Measurements from ENCODE around the gene RASSF1. TPM values are rescaled to one million over a fixed set of nuclear protein-coding genes. Genes with fewer than 3 reads are reported as not detected.

Gene RASSF1
- total and polyA plus RNA-seq, 2 of the 13 experiments (the other 11 are each of a cell fraction or from before 2014, with no cell fraction given), result 10.2 to 27.5 TPM

GRCh38 chr3:50321336-50322114 is 19.1 kb downstream of the RASSF1 start (continued):
- peak; percentile 50; the same call in 1 of the 2 replicates for TF ChIP-seq KMT2B (CRISPR knock-in tag; IDR thresholded peaks at IDR 0.05)
- peak; percentile 81 for TF ChIP-seq CTCF (CRISPR knock-in tag; IDR thresholded peaks at IDR 0.05)
- TF ChIP-seq GFI1 (CRISPR knock-in tag; IDR thresholded peaks at IDR 0.05; ENCODE audit: borderline replicate concordance), result peak; percentile 79
- no peak for TF ChIP-seq ZFP37 (CRISPR knock-in tag; IDR thresholded peaks at IDR 0.05; ENCODE audit: borderline replicate concordance)
- TF ChIP-seq HOXA3 (CRISPR knock-in tag; IDR thresholded peaks at IDR 0.05), result peak; percentile 52
- TF ChIP-seq MAZ (IDR thresholded peaks at IDR 0.05; ENCODE audit: borderline replicate concordance, low read depth, low read length), result peak; percentile 86; the same call in 1 of the 2 replicates
- TF ChIP-seq MAZ (CRISPR knock-in tag; IDR thresholded peaks at IDR 0.05; ENCODE audit: low read depth), result peak; percentile 41; the same call in 1 of the 2 replicates
- TF ChIP-seq TCF12 (IDR thresholded peaks at IDR 0.05), result no peak
- 0 out of 2 replicates have a peak, but pooled peaks have one; percentile 28 for TF ChIP-seq TCF12 (CRISPR knock-in tag; IDR thresholded peaks at IDR 0.05)
- TF ChIP-seq BATF2 (CRISPR knock-in tag; IDR thresholded peaks at IDR 0.05), result no peak
- no peak for TF ChIP-seq AHDC1 (CRISPR knock-in tag; IDR thresholded peaks at IDR 0.05; ENCODE audit: borderline replicate concordance)
- 0 out of 2 replicates have a peak, but pooled peaks have one; percentile 18 for TF ChIP-seq HBP1 (CRISPR knock-in tag; IDR thresholded peaks at IDR 0.05; ENCODE audit: low read depth)
- TF ChIP-seq YY1 (IDR thresholded peaks at IDR 0.05; ENCODE audit: insufficient read depth, insufficient replicate concordance, low read depth, low read length), result peak; percentile 67
- peak; percentile 95 for TF ChIP-seq MAX (IDR thresholded peaks at IDR 0.05)
